Lung microvascular endothelial cell (primary cell): ENCODE results near the gene S100PBP. TPM values are rescaled to one million over a fixed set of nuclear protein-coding genes. Genes with fewer than 3 reads are reported as not detected.
"Not testable (repeated sequence)": the region's sequence is repeated elsewhere in the genome, so short reads cannot be mapped to it uniquely, and the experiment has no call there.

Experiments
- DNase-seq, 2 donors: peaks; one replicate each; pipeline versions ENCODE4 v3.0.0 to v3.0.0-alpha.2; 2010; ENCODE audit warnings: low read depth in 2 of 2
- total RNA-seq: library from RNA; depleted of rRNA; stranded (reverse); fragments of >200 nt; gene quantifications from 2 replicates; pipeline ENCODE4 v1.2.1, GENCODE V29; 2014

The S100PBP gene
- total RNA-seq, 1 donor from 2014 or later, result 13.5 TPM

DNA sequence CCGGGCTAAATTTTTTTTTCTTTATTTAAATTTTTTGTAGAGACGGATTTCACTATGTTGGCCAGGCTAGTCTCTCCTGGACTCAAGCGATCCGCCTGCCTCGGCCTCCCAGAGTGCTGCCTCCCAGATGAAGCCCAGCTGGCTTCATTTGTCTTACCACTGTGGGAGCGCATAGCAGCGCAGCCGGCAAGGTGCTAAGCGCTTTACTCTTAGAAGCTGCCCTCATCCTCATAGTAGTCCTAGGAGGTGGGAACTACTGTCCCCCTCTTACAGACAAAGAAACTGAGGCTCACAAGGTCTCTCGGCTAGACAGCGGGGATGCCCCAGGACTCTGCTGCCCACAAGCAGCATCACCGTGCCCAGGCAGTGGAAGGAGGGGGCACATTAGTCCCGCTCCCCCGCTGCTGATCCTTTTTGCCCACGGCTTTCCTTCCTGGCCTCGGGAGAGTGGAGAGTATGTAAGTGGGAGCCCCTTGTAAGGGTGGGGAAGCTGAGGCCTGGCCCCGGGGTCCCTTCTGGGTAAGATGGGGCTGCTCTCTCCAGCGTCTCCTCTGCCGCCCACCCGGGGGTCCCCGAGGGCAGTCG, 83.0 kb downstream of the S100PBP start:
- no peak for DNase-seq

DNA sequence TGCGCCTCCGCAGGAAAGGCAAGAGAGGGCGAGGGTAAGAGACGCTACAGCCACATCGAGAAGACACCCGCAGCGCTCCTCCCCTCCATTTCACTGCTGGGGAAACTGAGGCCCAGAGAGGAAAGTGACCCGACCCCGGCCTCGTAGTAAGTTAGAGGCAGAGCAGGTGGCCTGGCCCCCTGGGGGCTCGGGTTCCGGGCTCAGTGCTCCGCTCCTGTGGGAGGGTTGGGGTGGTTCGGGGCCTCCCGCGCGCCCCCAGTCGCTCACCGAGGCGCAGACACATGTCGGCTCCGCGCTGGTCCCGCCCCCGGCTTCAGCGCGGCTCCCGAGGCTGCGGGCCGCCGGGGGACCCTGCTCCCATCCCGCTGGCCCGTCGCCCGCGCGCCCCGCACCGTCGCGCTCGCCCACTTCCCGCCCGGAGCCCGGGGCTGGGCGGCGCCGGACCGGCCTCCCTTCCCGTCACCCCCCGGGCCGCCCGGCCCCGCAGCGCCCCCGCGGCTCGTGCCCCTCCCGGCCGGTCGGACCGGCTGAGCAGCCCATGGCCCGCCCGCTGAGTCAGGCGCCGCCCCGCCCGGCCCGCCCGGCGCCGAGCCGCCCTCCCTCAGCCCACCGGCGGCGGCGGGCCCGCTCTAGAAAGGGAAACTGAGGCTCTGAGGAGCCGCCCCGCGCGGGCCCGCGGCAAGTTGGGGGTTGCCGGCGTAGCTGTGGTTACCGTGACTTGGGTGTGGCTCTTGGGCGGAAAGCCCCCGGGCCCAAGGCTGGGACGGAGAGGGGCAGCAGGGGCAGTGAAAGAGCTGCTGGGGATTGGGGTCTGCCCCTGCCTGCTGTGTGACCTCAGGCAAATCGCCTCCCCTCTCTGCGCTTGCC, 83.7 kb downstream of the S100PBP start, which contains the start of gene TMEM54:
Gene TMEM54, minus strand, starts transcription at position 434 of the 867 bp plus-strand sequence. Its CDS starts 151 bp downstream, at position 283.
- DNase-seq, result peak in 1 of 2 donors; percentile 27

DNA sequence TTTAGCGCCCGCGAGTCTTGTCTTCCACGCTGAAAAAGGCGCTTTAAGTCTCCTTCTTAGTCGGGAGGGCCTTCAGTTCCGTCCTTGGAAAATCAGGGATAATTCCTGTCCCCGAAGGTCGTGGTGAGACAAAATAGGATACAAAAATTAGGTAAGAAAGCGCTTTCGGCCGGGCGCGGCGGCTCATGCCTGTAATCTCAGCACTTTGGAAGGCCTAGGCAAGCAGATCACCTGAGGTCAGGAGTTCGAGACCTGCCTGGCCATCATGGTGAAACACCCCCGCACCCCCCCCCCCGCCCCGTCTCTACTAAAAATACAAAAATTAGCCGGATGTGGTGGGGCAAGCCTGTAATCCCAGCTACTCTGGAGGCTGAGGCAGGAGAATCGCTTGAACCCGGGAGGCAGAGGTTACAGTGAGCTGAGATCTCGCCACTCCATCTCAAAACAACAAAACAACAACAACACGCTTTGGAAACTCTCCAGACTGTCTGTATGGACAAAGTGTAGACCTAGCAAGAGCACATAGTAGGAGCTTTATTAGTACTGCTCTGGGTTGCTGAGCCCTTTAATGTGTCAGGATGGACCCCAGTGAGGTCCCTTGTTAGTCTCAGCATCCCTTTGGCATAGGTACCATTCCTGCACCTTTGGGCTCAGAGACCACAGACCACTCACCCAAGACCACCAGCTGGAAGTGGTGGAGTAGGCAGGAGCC, 84.5 kb downstream of the S100PBP start:
- no peak for DNase-seq

DNA sequence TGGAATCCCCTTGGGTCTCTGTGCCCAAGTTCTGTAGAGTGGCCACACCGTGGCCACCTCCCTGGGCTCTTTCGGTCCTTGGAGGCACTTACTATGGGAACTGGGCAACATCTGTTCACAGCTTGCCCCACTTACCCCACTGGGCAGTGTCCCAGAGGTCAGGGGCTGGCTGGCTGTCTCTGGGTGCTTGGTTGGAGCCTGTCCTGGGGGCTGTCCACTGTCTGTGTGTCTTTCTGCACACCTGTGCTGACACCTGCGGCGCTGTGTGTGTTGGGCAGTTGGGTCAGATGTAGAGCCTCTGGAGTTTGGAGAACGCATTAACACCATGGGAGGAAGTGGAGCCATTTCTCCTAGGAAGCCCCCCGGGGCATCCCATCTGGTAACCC, 85.1 kb downstream of the S100PBP start:
- no peak for DNase-seq

DNA sequence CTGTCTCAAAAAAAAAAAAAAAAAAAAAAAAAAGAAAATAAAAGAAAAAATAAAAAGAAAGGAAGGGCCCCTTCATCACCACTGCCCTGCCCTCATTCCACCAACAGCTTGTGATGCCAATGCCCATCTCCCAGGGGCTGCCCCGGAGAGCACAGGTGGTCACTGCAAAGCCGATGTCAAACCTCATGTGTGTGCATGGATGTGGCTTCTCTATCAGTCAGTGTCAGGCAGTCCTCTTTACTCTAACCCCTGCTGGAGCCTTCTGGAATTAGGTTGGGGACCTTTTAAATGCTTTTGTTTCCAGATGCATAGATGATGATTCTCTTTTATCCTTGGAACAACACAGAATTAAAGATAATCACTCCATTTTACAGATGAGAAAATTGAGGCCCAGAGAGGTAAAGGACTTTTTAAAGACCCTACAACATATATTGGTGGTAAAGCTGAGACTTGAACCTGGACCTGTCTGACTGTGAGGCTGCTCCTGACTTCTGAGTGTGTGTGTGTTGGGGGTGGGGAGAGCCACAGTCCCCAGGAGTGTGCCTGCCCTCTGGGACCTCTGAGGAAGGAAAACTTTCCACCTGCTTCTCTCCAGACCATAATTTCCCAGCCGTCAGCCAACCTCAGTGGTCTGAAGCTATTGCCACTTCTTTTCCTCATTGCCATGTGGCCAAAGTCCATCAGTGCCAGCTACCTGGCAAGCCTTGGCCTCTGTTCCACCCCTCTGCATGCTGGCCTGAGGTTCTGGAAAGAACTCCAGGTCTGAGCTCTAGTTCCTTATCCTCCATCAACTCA, 86.7 kb downstream of the S100PBP start:
- DNase-seq, result no peak

DNA sequence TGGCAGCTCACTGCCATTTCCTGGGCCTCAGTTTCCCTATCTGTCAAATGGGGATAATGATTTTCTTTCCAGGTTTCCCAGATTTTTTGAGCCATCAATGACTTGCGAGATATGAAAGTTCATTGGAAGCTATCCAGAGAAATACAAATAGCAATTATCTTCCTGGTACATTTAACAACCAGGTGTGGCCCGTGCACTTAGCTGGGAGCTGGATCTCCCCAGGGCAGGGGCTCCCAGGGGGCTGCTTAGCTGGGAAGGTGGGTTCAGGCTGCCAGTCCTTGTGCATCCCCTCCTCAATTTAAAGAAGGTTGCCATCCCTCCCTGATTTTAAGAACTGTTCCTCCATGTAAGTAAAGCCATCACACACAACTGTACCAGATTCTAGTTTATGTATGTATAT, 87.3 kb downstream of the S100PBP start:
- DNase-seq, result no peak

DNA sequence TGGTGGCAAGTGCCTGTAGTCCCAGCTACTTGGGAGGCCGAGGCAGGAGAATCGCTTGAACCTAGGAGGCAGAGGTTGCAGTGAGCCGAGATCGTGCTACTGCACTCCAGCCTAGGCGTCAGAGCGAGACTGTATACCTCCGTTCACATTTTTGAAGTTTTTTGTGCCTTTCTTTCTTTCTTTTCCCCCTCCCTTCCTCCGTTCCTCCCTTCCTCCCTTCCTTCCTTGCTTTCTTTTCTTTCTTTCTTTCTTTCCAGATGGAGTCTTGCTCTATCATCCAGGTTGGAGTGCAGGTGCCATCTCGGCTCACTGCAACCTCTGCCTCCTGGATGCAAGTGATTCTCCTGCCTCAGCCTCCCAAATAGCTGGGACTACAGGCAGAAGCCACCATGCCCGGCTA, 88.1 kb downstream of the S100PBP start:
- DNase-seq, result not testable (repeated sequence)

DNA sequence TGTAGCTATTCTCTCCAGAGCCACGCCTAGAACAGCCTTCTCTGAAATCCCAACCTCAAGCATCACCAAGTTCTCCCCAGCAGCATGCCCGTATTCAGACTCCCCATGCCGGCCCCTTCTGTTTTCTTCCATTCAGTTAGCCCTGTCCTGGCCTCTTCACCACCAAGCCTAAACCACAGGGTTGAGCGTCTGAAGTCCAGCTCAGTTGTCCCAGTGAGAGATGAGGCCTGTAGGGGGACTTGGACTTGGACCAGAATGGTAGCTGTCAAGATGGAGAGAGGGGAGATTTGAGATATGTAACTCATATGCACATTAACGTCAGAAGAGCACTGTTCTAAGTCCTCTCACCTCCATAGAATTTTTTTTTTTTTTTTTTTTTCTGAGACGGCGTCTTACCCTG, 89.2 kb downstream of the S100PBP start:
- no peak for DNase-seq

DNA sequence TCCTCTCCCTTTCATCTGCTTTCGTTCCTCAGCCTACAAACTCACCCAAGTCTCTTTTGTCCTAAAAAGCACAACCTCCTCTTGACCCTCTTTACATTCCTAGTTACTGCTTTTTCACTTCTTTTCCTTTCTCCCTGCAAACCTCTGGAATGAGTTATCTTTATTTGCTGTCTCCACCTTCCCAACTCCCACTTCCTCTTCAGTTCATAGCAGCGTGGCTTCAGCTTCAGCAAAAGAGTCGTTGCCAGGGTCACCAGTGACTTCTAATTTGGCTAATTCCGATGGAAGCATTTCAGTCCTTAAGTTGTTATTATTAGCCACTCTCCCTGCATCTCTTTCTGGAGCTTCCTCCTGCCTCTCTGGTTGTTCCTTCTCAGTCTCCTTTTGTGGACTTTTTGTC, 90.0 kb downstream of the S100PBP start:
- no peak for DNase-seq

Other genes with a start within 250 kb of the S100PBP start
- 24.6 and 25.8 TPM in 2 replicates for gene ZBTB8OS, start 167.1 kb upstream of the S100PBP start, total RNA-seq
- gene RBBP4, start 166.4 kb upstream of the S100PBP start, total RNA-seq, result 78.7 and 86.3 TPM in 2 replicates
- gene SYNC, start 114.9 kb upstream of the S100PBP start, total RNA-seq, result 11.3 and 13.9 TPM in 2 replicates
- 58.8 and 94.8 TPM in 2 replicates for gene YARS1, start 295 bp upstream of the S100PBP start, total RNA-seq
- gene FNDC5, start 53.3 kb downstream of the S100PBP start, total RNA-seq, result 0.20 and 0.44 TPM in 2 replicates
- not detected in 2 replicates for gene HPCA, start 68.8 kb downstream of the S100PBP start, total RNA-seq
- 20.0 and 21.1 TPM in 2 replicates for gene TMEM54, start 83.7 kb downstream of the S100PBP start, total RNA-seq
- gene RNF19B, start 147.2 kb downstream of the S100PBP start, total RNA-seq, result 8.5 and 12.9 TPM in 2 replicates
- 46.2 and 54.6 TPM in 2 replicates for gene AK2, start 219.2 kb downstream of the S100PBP start, total RNA-seq